Loucy (cell line): ENCODE data around the gene DDX31.
A peak's percentile ranks its signal among the peaks of the same experiment; 100 is the strongest.

ENCODE experiments used
- H2AFZ ChIP-seq: fragments of 200-600 bp; sonication (generic); 2 replicates; pipeline ENCODE4 v1.6.0; 2016; ENCODE audit warnings: antibody characterized with exemption, mild to moderate bottlenecking, low read length, moderate library complexity
- H3F3A ChIP-seq: fragments of 200-600 bp; 2 replicates; pipeline ENCODE4 v1.6.0; 2016; ENCODE audit warnings: antibody characterized with exemption, low read depth, mild to moderate bottlenecking
- H3K27me3 ChIP-seq: fragments of 200-600 bp; sonication (generic); 2 replicates; pipeline ENCODE4 v1.6.1; 2014; ENCODE audit warnings: low read length, mild to moderate bottlenecking; ENCODE audit not compliant: insufficient read depth, poor library complexity, severe bottlenecking
- H3K36me3 ChIP-seq: fragments of 200-600 bp; sonication (generic); 2 replicates; pipeline ENCODE4 v1.6.1; 2016; ENCODE audit warnings: low read length; ENCODE audit not compliant: insufficient read depth
- H3K4me1 ChIP-seq: fragments of 200-600 bp; sonication (generic); 2 replicates; pipeline ENCODE4 v1.5.1; 2014; ENCODE audit warnings: low read length, mild to moderate bottlenecking; ENCODE audit not compliant: insufficient read depth, poor library complexity, severe bottlenecking
- H3K4me2 ChIP-seq: fragments of 200-600 bp; sonication (generic); 2 replicates; pipeline ENCODE4 v1.6.0; 2014; ENCODE audit warnings: antibody characterized with exemption, low read length, low read depth, mild to moderate bottlenecking; ENCODE audit not compliant: poor library complexity, severe bottlenecking
- H3K4me3 ChIP-seq: fragments of 200-600 bp; sonication (generic); 2 replicates; pipeline ENCODE4 v1.5.1; 2014; ENCODE audit warnings: low read length, mild to moderate bottlenecking, mixed read lengths; ENCODE audit not compliant: poor library complexity, severe bottlenecking
- H3K79me2 ChIP-seq: fragments of 200-600 bp; sonication (generic); 2 replicates; pipeline ENCODE4 v1.6.1; 2014; ENCODE audit warnings: low read length; ENCODE audit not compliant: insufficient read depth
- H3K9ac ChIP-seq: fragments of 200-600 bp; sonication (generic); 2 replicates; pipeline ENCODE4 v1.6.0; 2014; ENCODE audit warnings: mild to moderate bottlenecking, low read depth, low read length, moderate library complexity; ENCODE audit not compliant: poor library complexity, severe bottlenecking
- H3K9me2 ChIP-seq: fragments of 200-600 bp; sonication (generic); replicated peaks from 2 replicates; pipeline ENCODE4 v1.6.1; 2016; ENCODE audit warnings: low read depth, low read length, mixed read lengths
- H3K9me3 ChIP-seq: fragments of 200-600 bp; sonication (generic); 2 replicates; pipeline ENCODE4 v1.6.1; 2014; ENCODE audit warnings: mild to moderate bottlenecking, antibody characterized with exemption, low read length, low read depth; ENCODE audit not compliant: insufficient read depth
- H4K20me1 ChIP-seq: fragments of 200-600 bp; sonication (generic); 2 replicates; pipeline ENCODE4 v1.6.0; 2014; ENCODE audit warnings: antibody characterized with exemption, low read length, mild to moderate bottlenecking; ENCODE audit not compliant: insufficient read depth, poor library complexity, severe bottlenecking
- CTCF ChIP-seq: fragments of 200-600 bp; sonication (generic); conservative IDR thresholded peaks from 2 replicates; pipeline ENCODE4 v1.5.1; 2014; ENCODE audit warnings: mild to moderate bottlenecking, antibody characterized with exemption, low read length
- EZH2phosphoT487 ChIP-seq: fragments of 200-600 bp; IDR thresholded peaks from 2 replicates; pipeline ENCODE4 v1.6.1; 2018; ENCODE audit warnings: antibody characterized with exemption, mild to moderate bottlenecking, moderate library complexity, borderline replicate concordance

Gene DDX31

GRCh38 chr9:132679946-132680625 lies 10.3 kb upstream of the DDX31 start:
- Histone ChIP-seq H3K9ac (no peak overlapping the region), H3K4me2 (peak overlapping the region; percentile 46), H3K36me3 (peaks cover 55% of the 10 kb centered on the region; the same call in 1 of the 2 replicates), H3K4me3 (no peak overlapping the region), H3K79me2 (peaks cover 70% of the 10 kb centered on the region), H4K20me1 (peaks cover 28% of the 10 kb centered on the region), H3F3A (no peaks in the 10 kb centered on the region), H3K9me2 (no peaks in the 10 kb centered on the region), H3K27me3 (no peaks in the 10 kb centered on the region), H3K4me1 (peaks cover 10% of the 10 kb centered on the region), H2AFZ (no peak overlapping the region), H3K9me3 (no peaks in the 10 kb centered on the region)
- TF ChIP-seq EZH2phosphoT487, result no peak
- TF ChIP-seq CTCF, result no peak

- Histone ChIP-seq H3K27me3 (no peaks in the 10 kb centered on the region), H3K9me3 (no peaks in the 10 kb centered on the region), H3K4me3 (no peak overlapping the region), H3K9me2 (no peaks in the 10 kb centered on the region), H2AFZ (no peak overlapping the region), H3K36me3 (peaks cover 37% of the 10 kb centered on the region; the same call in 1 of the 2 replicates), H3K4me2 (no peak overlapping the region), H3K9ac (no peak overlapping the region), H3K79me2 (peaks cover 83% of the 10 kb centered on the region), H3K4me1 (peaks cover 29% of the 10 kb centered on the region), H3F3A (no peaks in the 10 kb centered on the region), H4K20me1 (peaks cover 49% of the 10 kb centered on the region)
- no peak for TF ChIP-seq CTCF
- no peak for TF ChIP-seq EZH2phosphoT487
Measured at GRCh38 chr9:132677976-132678375, 8.2 kb upstream of the DDX31 start.

GRCh38 chr9:132674485-132674884 lies 4.7 kb upstream of the DDX31 start:
- Histone ChIP-seq H3K36me3 (peaks cover 18% of the 10 kb centered on the region; the same call in 1 of the 2 replicates), H3K4me1 (peaks cover 42% of the 10 kb centered on the region), H3K4me2 (peak overlapping the region; percentile 98), H3K27me3 (no peaks in the 10 kb centered on the region), H3K79me2 (peaks cover 83% of the 10 kb centered on the region), H3F3A (no peaks in the 10 kb centered on the region), H3K9ac (no peak overlapping the region), H3K4me3 (peak overlapping the region; percentile 94), H4K20me1 (peaks cover 64% of the 10 kb centered on the region), H3K9me2 (no peaks in the 10 kb centered on the region), H3K9me3 (no peaks in the 10 kb centered on the region), H2AFZ (no peak overlapping the region)
- TF ChIP-seq CTCF (no peak), EZH2phosphoT487 (no peak)
